GM19328 (cell line): ENCODE data around the gene KSR2.

Source experiments
- ATAC-seq: cut with Tn5 transposase; IDR thresholded peaks from one replicate; pipeline ENCODE4 v1.9.1; 2021; ENCODE audit warnings: mild to moderate bottlenecking, moderate library complexity; ENCODE audit not compliant: unreplicated experiment

The KSR2 gene

GRCh38 chr12:117589021-117589420 lies 379.8 kb downstream of the KSR2 start:
- no peak for ATAC-seq

GRCh38 chr12:117587631-117588287 lies 381.0 kb downstream of the KSR2 start:
- ATAC-seq = no peak

- ATAC-seq = no peak
These were observed 385.0 kb downstream of the KSR2 start for GRCh38 chr12:117583677-117584225.

GRCh38 chr12:117583092-117583491 lies 385.7 kb downstream of the KSR2 start:
- ATAC-seq = no peak

GRCh38 chr12:117582135-117582784 lies 386.5 kb downstream of the KSR2 start:
- ATAC-seq = no peak

- ATAC-seq = no peak
These were observed 388.1 kb downstream of the KSR2 start for GRCh38 chr12:117580718-117581062.

GRCh38 chr12:117580015-117580717 lies 388.6 kb downstream of the KSR2 start:
- ATAC-seq = no peak

GRCh38 chr12:117577122-117577657 lies 391.6 kb downstream of the KSR2 start:
- no peak for ATAC-seq

GRCh38 chr12:117576053-117576452 lies 392.7 kb downstream of the KSR2 start:
- no peak for ATAC-seq

- no peak for ATAC-seq
These were observed 394.1 kb downstream of the KSR2 start for GRCh38 chr12:117574655-117575054.

GRCh38 chr12:117572755-117573154 lies 396.0 kb downstream of the KSR2 start:
- ATAC-seq = no peak

- ATAC-seq = no peak
These were observed 397.5 kb downstream of the KSR2 start for GRCh38 chr12:117571321-117571720.

GRCh38 chr12:117570608-117571007 lies 398.2 kb downstream of the KSR2 start:
- ATAC-seq = no peak

- no peak for ATAC-seq
These were observed 401.1 kb downstream of the KSR2 start for GRCh38 chr12:117567644-117568216.

GRCh38 chr12:117564881-117565280 lies 403.9 kb downstream of the KSR2 start:
- ATAC-seq = no peak

GRCh38 chr12:117563706-117564105 lies 405.1 kb downstream of the KSR2 start:
- ATAC-seq = no peak

GRCh38 chr12:117563007-117563406 lies 405.8 kb downstream of the KSR2 start:
- no peak for ATAC-seq

- no peak for ATAC-seq
These were observed 406.8 kb downstream of the KSR2 start for GRCh38 chr12:117561990-117562389.

- no peak for ATAC-seq
These were observed 408.8 kb downstream of the KSR2 start for GRCh38 chr12:117559978-117560377.

GRCh38 chr12:117555889-117556288 lies 412.9 kb downstream of the KSR2 start:
- no peak for ATAC-seq

GRCh38 chr12:117552971-117553370 lies 415.8 kb downstream of the KSR2 start:
- no peak for ATAC-seq
